ENCODE results near the gene PSG6. TPM values are rescaled to one million over a fixed set of nuclear protein-coding genes. Genes with fewer than 3 reads are reported as not detected.
"Not testable (repeated sequence)": the region's sequence is repeated elsewhere in the genome, so short reads cannot be mapped to it uniquely, and the experiment has no call there.

PSG6 gene
- total RNA-seq (2014; rRNA removed; shearing (Covaris generic)) (0.06 and 0.13 TPM in 2 replicates), total RNA-seq (2022) (not detected in 2 replicates), Bru-seq, nascent RNA (not detected), BruChase-seq, experiment 1, labeled RNA remaining after a 6-hour chase (not detected), BruChase-seq, experiment 2, labeled RNA remaining after a 2-hour chase (not detected)
- long read RNA-seq, result 0 reads

DNA sequence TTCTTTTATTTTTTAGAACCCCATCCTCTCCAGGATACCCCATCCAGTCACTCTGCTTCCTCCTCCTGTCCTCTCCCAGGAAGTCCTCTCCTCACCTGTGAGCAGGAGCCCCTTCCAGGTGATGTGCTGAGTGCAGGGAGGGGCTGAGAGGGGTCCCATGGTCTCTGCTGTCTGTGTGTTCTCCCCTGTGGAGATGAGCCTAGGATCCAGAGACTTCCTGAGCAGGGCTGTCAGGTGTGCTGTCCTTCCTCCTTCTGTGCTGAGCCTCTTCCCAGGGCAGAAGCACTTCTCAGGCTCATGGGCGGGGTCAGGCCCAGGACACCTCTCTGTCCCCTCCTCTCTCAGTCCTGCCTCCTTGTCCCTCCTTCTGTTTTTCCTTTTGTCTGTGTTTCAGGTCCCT, at the start of gene PSG6:
TSS of gene PSG6 (minus strand) at position 261 of the 400 bp plus-strand sequence. CDS start at position 159, 102 bp downstream.
- DNase-seq (ENCODE audit: low spot score); BruUV-seq (replicated peaks); H3K4me2 ChIP-seq (ENCODE audit: low read length); H2AFZ ChIP-seq (ENCODE audit: low read length); H3K4me3 ChIP-seq (ENCODE audit: low read depth, low read length, poor library complexity, severe bottlenecking); intact Hi-C loops (cut with micrococcal nuclease; ENCODE audit: unreplicated experiment); H3K27ac ChIP-seq (ENCODE audit: low read depth, low read length, poor library complexity, severe bottlenecking); H3K9me2 ChIP-seq (ENCODE audit: insufficient read depth, low read length); H3K36me3 ChIP-seq (ENCODE audit: insufficient read depth, low read length); POLR2A ChIA-PET; H4K20me1 ChIP-seq (ENCODE audit: insufficient read depth, low read length); H3K4me1 ChIP-seq (ENCODE audit: insufficient read depth, low read length, poor library complexity, severe bottlenecking); H3K9me3 ChIP-seq (ENCODE audit: low read length); CTCF ChIA-PET (ENCODE audit: unreplicated experiment); H3K79me2 ChIP-seq (ENCODE audit: insufficient read depth, low read depth, low read length): not testable (repeated sequence)

DNA sequence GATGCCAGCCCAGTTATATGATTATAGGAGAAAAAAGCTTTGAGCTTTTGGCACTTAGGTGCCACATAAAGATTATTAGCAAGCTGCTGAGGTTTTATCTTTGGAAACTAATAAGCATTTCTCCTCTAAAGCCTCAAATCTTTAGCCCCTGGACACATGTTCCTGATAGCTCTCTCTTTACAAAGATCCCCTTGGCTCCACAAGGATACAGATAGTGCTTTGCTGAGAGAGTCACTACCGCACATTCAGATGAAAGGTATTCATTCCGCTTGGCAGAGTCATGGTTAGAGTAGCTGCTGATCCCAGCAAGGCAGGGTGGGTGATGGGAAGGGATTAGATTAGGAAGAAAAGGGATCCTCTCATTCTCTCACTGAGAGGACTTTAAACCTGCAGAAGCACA, 47.5 kb upstream of the PSG6 start:
- TF ChIP-seq, protein P1, sequence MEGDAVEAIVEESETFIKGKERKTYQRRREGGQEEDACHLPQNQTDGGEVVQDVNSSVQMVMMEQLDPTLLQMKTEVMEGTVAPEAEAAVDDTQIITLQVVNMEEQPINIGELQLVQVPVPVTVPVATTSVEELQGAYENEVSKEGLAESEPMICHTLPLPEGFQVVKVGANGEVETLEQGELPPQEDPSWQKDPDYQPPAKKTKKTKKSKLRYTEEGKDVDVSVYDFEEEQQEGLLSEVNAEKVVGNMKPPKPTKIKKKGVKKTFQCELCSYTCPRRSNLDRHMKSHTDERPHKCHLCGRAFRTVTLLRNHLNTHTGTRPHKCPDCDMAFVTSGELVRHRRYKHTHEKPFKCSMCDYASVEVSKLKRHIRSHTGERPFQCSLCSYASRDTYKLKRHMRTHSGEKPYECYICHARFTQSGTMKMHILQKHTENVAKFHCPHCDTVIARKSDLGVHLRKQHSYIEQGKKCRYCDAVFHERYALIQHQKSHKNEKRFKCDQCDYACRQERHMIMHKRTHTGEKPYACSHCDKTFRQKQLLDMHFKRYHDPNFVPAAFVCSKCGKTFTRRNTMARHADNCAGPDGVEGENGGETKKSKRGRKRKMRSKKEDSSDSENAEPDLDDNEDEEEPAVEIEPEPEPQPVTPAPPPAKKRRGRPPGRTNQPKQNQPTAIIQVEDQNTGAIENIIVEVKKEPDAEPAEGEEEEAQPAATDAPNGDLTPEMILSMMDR (conservative IDR thresholded peaks at IDR 0.05; ENCODE audit: low read length), result no peak
- no peak for TF ChIP-seq EZH2phosphoT487 (IDR thresholded peaks at IDR 0.05; ENCODE audit: borderline replicate concordance, low read depth, low read length)
- no peaks in the 10 kb centered on the region for H4K20me1 ChIP-seq (ENCODE audit: insufficient read depth, low read length)
- no peaks in the 10 kb centered on the region for H3K36me3 ChIP-seq (ENCODE audit: insufficient read depth, low read length)
- no peak for DNase-seq (ENCODE audit: low spot score)
- POLR2A ChIA-PET, result no interaction called here
- intact Hi-C loops (cut with micrococcal nuclease; ENCODE audit: unreplicated experiment), result no loop called here
- CTCF ChIA-PET (ENCODE audit: unreplicated experiment), result no interaction called here
- no peak overlapping the region for H2AFZ ChIP-seq (ENCODE audit: low read length)
- no peaks in the 10 kb centered on the region for H3K9me2 ChIP-seq (ENCODE audit: insufficient read depth, low read length)
- H3K4me3 ChIP-seq (ENCODE audit: low read depth, low read length, poor library complexity, severe bottlenecking), result no peak overlapping the region
- H3K27ac ChIP-seq (ENCODE audit: low read depth, low read length, poor library complexity, severe bottlenecking), result no peak overlapping the region
- H3K9me3 ChIP-seq (ENCODE audit: low read length), result no peaks in the 10 kb centered on the region
- no peaks in the 10 kb centered on the region for H3K4me1 ChIP-seq (ENCODE audit: insufficient read depth, low read length, poor library complexity, severe bottlenecking)
- no TSS peak for BruUV-seq (replicated peaks)
- no peak overlapping the region for H3K4me2 ChIP-seq (ENCODE audit: low read length)
- H3K79me2 ChIP-seq (ENCODE audit: insufficient read depth, low read depth, low read length), result no peaks in the 10 kb centered on the region

DNA sequence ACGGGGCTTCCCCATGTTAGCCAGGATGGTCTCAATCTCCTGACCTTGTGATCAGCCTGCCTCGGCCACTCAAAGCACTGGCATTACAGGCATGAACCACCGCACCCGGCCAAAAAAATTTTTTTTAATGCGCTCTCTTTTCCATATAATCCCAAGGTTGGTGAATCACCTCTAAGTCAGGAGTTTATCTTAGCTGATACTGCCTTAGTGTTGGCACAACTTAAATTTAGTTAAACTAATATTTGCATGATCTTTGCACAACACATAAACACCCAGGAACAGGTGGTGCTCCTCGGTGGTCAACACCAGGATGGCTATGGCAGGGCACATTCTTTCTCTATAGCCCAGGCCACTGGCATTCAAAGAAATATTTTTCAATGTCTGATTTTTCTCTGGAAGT, 43.4 kb upstream of the PSG6 start:
- BruUV-seq (replicated peaks), result no TSS peak
- no peak for TF ChIP-seq EZH2phosphoT487 (IDR thresholded peaks at IDR 0.05; ENCODE audit: borderline replicate concordance, low read depth, low read length)
- TF ChIP-seq, protein P1 (conservative IDR thresholded peaks at IDR 0.05; ENCODE audit: low read length), result no peak
- no peak overlapping the region for H2AFZ ChIP-seq (ENCODE audit: low read length)
- H3K27ac ChIP-seq (ENCODE audit: low read depth, low read length, poor library complexity, severe bottlenecking), result no peak overlapping the region
- H3K9me2 ChIP-seq (ENCODE audit: insufficient read depth, low read length), result no peaks in the 10 kb centered on the region
- H3K36me3 ChIP-seq (ENCODE audit: insufficient read depth, low read length), result no peaks in the 10 kb centered on the region
- intact Hi-C loops (cut with micrococcal nuclease; ENCODE audit: unreplicated experiment), result no loop called here
- no peak for DNase-seq (ENCODE audit: low spot score)
- POLR2A ChIA-PET, result no interaction called here
- H4K20me1 ChIP-seq (ENCODE audit: insufficient read depth, low read length), result no peaks in the 10 kb centered on the region
- H3K4me2 ChIP-seq (ENCODE audit: low read length), result no peak overlapping the region
- H3K9me3 ChIP-seq (ENCODE audit: low read length), result no peaks in the 10 kb centered on the region
- no peak overlapping the region for H3K4me3 ChIP-seq (ENCODE audit: low read depth, low read length, poor library complexity, severe bottlenecking)
- no peaks in the 10 kb centered on the region for H3K4me1 ChIP-seq (ENCODE audit: insufficient read depth, low read length, poor library complexity, severe bottlenecking)
- CTCF ChIA-PET (ENCODE audit: unreplicated experiment), result no interaction called here
- H3K79me2 ChIP-seq (ENCODE audit: insufficient read depth, low read depth, low read length), result no peaks in the 10 kb centered on the region

DNA sequence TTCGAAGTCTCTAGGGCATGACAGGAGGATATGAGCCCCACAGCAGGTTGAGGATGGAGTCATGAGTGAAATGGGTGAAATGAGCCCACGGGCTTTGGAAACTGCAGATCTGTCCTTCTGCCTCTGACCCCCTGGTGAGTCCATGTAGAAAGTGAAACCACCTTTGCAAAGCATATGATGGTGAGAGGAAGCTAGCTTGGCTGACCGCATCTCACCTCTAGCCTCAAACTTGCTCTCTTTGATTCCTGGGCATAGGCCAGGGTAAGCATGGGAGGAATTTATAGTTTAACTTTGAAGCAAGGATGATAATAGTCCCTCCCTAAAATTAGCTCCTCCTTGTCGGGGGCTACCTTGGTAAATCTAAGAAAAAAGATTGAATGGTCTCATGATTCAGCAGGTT, 34.4 kb upstream of the PSG6 start:
- H3K27ac ChIP-seq (ENCODE audit: low read depth, low read length, poor library complexity, severe bottlenecking); CTCF ChIA-PET (ENCODE audit: unreplicated experiment); H3K4me2 ChIP-seq (ENCODE audit: low read length); H3K4me1 ChIP-seq (ENCODE audit: insufficient read depth, low read length, poor library complexity, severe bottlenecking); H3K36me3 ChIP-seq (ENCODE audit: insufficient read depth, low read length); H3K79me2 ChIP-seq (ENCODE audit: insufficient read depth, low read depth, low read length); H2AFZ ChIP-seq (ENCODE audit: low read length); BruUV-seq (replicated peaks); H3K4me3 ChIP-seq (ENCODE audit: low read depth, low read length, poor library complexity, severe bottlenecking); H4K20me1 ChIP-seq (ENCODE audit: insufficient read depth, low read length); POLR2A ChIA-PET; H3K9me2 ChIP-seq (ENCODE audit: insufficient read depth, low read length); H3K9me3 ChIP-seq (ENCODE audit: low read length); DNase-seq (ENCODE audit: low spot score); intact Hi-C loops (cut with micrococcal nuclease; ENCODE audit: unreplicated experiment): not testable (repeated sequence)

DNA sequence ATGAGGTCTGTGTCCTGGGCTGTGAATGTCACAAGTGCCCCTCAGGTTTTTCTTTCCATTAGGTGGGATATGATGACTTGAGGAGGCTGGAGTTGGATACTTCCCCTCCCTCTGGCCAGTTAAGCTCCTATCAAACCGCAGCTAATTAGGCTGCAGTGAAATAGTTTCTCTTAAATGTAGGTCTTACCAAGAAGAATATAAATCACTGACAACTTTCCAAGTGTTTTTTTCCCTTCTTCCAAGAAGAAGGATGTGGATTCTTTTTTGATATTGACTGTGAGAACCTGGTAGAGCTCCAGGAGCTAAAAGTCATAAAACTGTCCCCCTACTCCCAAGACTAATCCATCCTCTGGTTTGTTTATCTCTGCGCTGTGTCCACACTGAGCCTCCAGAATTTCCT, 33.8 kb upstream of the PSG6 start:
- H2AFZ ChIP-seq (ENCODE audit: low read length); POLR2A ChIA-PET; H3K4me2 ChIP-seq (ENCODE audit: low read length); CTCF ChIA-PET (ENCODE audit: unreplicated experiment); H3K4me3 ChIP-seq (ENCODE audit: low read depth, low read length, poor library complexity, severe bottlenecking); H3K79me2 ChIP-seq (ENCODE audit: insufficient read depth, low read depth, low read length); BruUV-seq (replicated peaks); H3K9me3 ChIP-seq (ENCODE audit: low read length); H3K9me2 ChIP-seq (ENCODE audit: insufficient read depth, low read length); H3K27ac ChIP-seq (ENCODE audit: low read depth, low read length, poor library complexity, severe bottlenecking); intact Hi-C loops (cut with micrococcal nuclease; ENCODE audit: unreplicated experiment); H3K36me3 ChIP-seq (ENCODE audit: insufficient read depth, low read length); H3K4me1 ChIP-seq (ENCODE audit: insufficient read depth, low read length, poor library complexity, severe bottlenecking); DNase-seq (ENCODE audit: low spot score); H4K20me1 ChIP-seq (ENCODE audit: insufficient read depth, low read length): not testable (repeated sequence)
